Skin epidermis (tissue), 12 donors: ENCODE measurements around the gene STC2.

Experiments used
- H3K27ac ChIP-seq, 21 experiments: fragments of 200-600 bp; sonication (generic) in 11 of 21; one replicate each; pipeline ENCODE4 v1.5.0; 2020; ENCODE audit warnings: mild to moderate bottlenecking in 3 of 21, inconsistent platforms in 2 of 21, moderate library complexity in 2 of 21
- H3K4me3 ChIP-seq, 7 experiments: fragments of 200-600 bp; sonication (generic) in 2 of 7; one replicate each; pipeline ENCODE4 v1.5.0; 2020; ENCODE audit warnings: inconsistent platforms in 2 of 7, mild to moderate bottlenecking in 2 of 7, moderate library complexity in 1 of 7

Gene STC2

GRCh38 chr5:173315495-173316338 is 12.5 kb downstream of the STC2 start:
- Histone ChIP-seq H3K27ac (peak overlapping the region in 10 of 21 experiments; percentile 12 to 67 (median 48)), H3K4me3 (no peak overlapping the region)

GRCh38 chr5:173314166-173314952 is 13.9 kb downstream of the STC2 start:
- Histone ChIP-seq H3K27ac (no peak overlapping the region), H3K4me3 (no peak overlapping the region)

GRCh38 chr5:173313351-173313801 is 14.8 kb downstream of the STC2 start:
- Histone ChIP-seq H3K4me3 (no peak overlapping the region), H3K27ac (no peak overlapping the region)

- H3K27ac ChIP-seq, result no peak overlapping the region
These were observed 15.4 kb downstream of the STC2 start for GRCh38 chr5:173312821-173313220.

GRCh38 chr5:173311818-173312585 is 16.2 kb downstream of the STC2 start:
- H3K27ac ChIP-seq, result peak overlapping the region in 1 of 21 experiments; percentile 69

More at GRCh38 chr5:173312821-173313220, 15.4 kb downstream of the STC2 start:
- no peak overlapping the region for H3K4me3 ChIP-seq

GRCh38 chr5:173310861-173311785 is 17.1 kb downstream of the STC2 start:
- Histone ChIP-seq H3K4me3 (no peak overlapping the region), H3K27ac (peak overlapping the region in 9 of 21 experiments; percentile 2 to 73 (median 38))

More at GRCh38 chr5:173311818-173312585, 16.2 kb downstream of the STC2 start:
- H3K4me3 ChIP-seq, result no peak overlapping the region

- Histone ChIP-seq H3K4me3 (no peak overlapping the region), H3K27ac (peak overlapping the region in 4 of 21 experiments; percentile 38 to 69 (median 62))
These were observed 17.9 kb downstream of the STC2 start for GRCh38 chr5:173310218-173310769.

- no peak overlapping the region for H3K4me3 ChIP-seq
- H3K27ac ChIP-seq, result no peak overlapping the region
These were observed 18.5 kb downstream of the STC2 start for GRCh38 chr5:173309731-173310130.

GRCh38 chr5:173308226-173308625 is 20.0 kb downstream of the STC2 start:
- Histone ChIP-seq H3K4me3 (no peak overlapping the region), H3K27ac (no peak overlapping the region)

- no peak overlapping the region for H3K27ac ChIP-seq
These were observed 20.5 kb downstream of the STC2 start for GRCh38 chr5:173307695-173308094.

GRCh38 chr5:173306695-173307094 is 21.5 kb downstream of the STC2 start:
- H3K27ac ChIP-seq, result no peak overlapping the region
- no peak overlapping the region for H3K4me3 ChIP-seq

More at GRCh38 chr5:173307695-173308094, 20.5 kb downstream of the STC2 start:
- no peak overlapping the region for H3K4me3 ChIP-seq

GRCh38 chr5:173304591-173304988 is 23.6 kb downstream of the STC2 start:
- H3K27ac ChIP-seq, result no peak overlapping the region
- H3K4me3 ChIP-seq, result no peak overlapping the region

- H3K27ac ChIP-seq, result no peak overlapping the region
- H3K4me3 ChIP-seq, result no peak overlapping the region
These were observed 24.2 kb downstream of the STC2 start for GRCh38 chr5:173303878-173304590.

GRCh38 chr5:173302546-173303155 is 25.6 kb downstream of the STC2 start:
- no peak overlapping the region for H3K27ac ChIP-seq
- no peak overlapping the region for H3K4me3 ChIP-seq

GRCh38 chr5:173301695-173302545 is 26.3 kb downstream of the STC2 start:
- Histone ChIP-seq H3K27ac (no peak overlapping the region), H3K4me3 (no peak overlapping the region)

- Histone ChIP-seq H3K4me3 (no peak overlapping the region), H3K27ac (no peak overlapping the region)
These were observed 27.7 kb downstream of the STC2 start for GRCh38 chr5:173300389-173301047.
